T-helper 1 cell treated with Interleukin-12 subunit alpha and Interleukin-12 subunit beta and Interleukin-4 antibody, amounts not matched to agents 30 μg/mL and 1 μg/mL, for 36 hours (primary cell): ENCODE data around the gene SIRPA.

Experiments used
- H3K27ac Mint-ChIP-seq: one replicate; pipeline ENCODE4 v1.8.0; 2021; ENCODE audit warnings: mild to moderate bottlenecking, mixed read lengths
- H3K27me3 Mint-ChIP-seq: one replicate; pipeline ENCODE4 v1.8.0; 2021; ENCODE audit warnings: low read depth, mixed read lengths
- H3K36me3 Mint-ChIP-seq: one replicate; pipeline ENCODE4 v1.8.0; 2021; ENCODE audit warnings: low read depth, mixed read lengths
- H3K4me1 Mint-ChIP-seq: one replicate; pipeline ENCODE4 v1.8.0; 2021; ENCODE audit warnings: low read depth, mixed read lengths
- H3K4me3 Mint-ChIP-seq: one replicate; pipeline ENCODE4 v1.8.0; 2021; ENCODE audit warnings: mild to moderate bottlenecking, moderate library complexity, mixed read lengths
- H3K9me3 Mint-ChIP-seq: one replicate; pipeline ENCODE4 v1.8.0; 2021; ENCODE audit warnings: mixed read lengths

Gene SIRPA

GRCh38 chr20:1875762-1876161, 19.4 kb upstream of the SIRPA start:
- H3K4me1 Mint-ChIP-seq, result no peaks in the 10 kb centered on the region
- no peaks in the 10 kb centered on the region for H3K9me3 Mint-ChIP-seq
- H3K4me3 Mint-ChIP-seq, result no peak overlapping the region
- H3K27me3 Mint-ChIP-seq, result no peaks in the 10 kb centered on the region
- H3K27ac Mint-ChIP-seq, result no peak overlapping the region
- no peaks in the 10 kb centered on the region for H3K36me3 Mint-ChIP-seq

- H3K4me3 Mint-ChIP-seq, result no peak overlapping the region
- no peaks in the 10 kb centered on the region for H3K36me3 Mint-ChIP-seq
- H3K4me1 Mint-ChIP-seq, result no peaks in the 10 kb centered on the region
Measured at GRCh38 chr20:1876217-1876921, 18.8 kb upstream of the SIRPA start.

GRCh38 chr20:1876975-1877608, 18.1 kb upstream of the SIRPA start:
- Mint-ChIP-seq H3K9me3 (no peaks in the 10 kb centered on the region), H3K27ac (no peak overlapping the region), H3K27me3 (no peaks in the 10 kb centered on the region), H3K4me3 (no peak overlapping the region), H3K4me1 (no peaks in the 10 kb centered on the region), H3K36me3 (no peaks in the 10 kb centered on the region)

More at GRCh38 chr20:1876217-1876921, 18.8 kb upstream of the SIRPA start:
- H3K27ac Mint-ChIP-seq, result no peak overlapping the region
- H3K27me3 Mint-ChIP-seq, result no peaks in the 10 kb centered on the region
- no peaks in the 10 kb centered on the region for H3K9me3 Mint-ChIP-seq

DNA sequence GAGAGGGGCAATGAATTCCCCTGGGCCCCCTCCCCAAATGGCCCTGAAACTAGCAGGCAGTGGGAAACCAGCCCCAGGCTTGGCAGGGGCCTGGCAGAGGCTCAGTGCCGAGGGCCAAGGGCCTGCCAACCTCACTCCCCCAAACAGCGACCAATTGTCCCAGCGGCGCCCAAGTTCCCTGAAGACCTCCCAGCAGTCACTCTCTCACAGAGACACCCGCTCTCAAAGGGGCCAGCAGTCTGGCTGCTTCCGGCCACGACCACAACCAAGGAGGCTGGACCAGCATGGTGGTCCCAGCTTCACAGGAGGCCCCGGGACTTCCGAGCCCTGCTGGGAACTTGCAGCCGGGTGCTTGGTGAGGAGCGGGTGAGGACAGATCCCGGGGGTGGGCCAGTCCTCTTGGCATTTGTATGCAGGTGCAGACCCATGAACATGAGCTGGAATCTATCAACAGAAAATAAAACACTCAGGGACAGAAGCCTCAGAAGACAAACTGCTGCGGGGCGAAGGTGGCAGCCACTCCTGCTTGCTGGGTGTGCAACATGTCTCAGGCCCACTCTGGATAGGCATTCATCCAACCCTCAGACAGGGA, 17.5 kb upstream of the SIRPA start:
- no peak overlapping the region for H3K27ac Mint-ChIP-seq
- no peaks in the 10 kb centered on the region for H3K36me3 Mint-ChIP-seq
- no peaks in the 10 kb centered on the region for H3K4me1 Mint-ChIP-seq
- no peaks in the 10 kb centered on the region for H3K27me3 Mint-ChIP-seq
- H3K9me3 Mint-ChIP-seq, result no peaks in the 10 kb centered on the region
- H3K4me3 Mint-ChIP-seq, result no peak overlapping the region

GRCh38 chr20:1879369-1879768, 15.8 kb upstream of the SIRPA start:
- no peaks in the 10 kb centered on the region for H3K4me1 Mint-ChIP-seq
- H3K4me3 Mint-ChIP-seq, result no peak overlapping the region
- H3K27ac Mint-ChIP-seq, result no peak overlapping the region
- peaks cover 6% of the 10 kb centered on the region for H3K27me3 Mint-ChIP-seq
- no peaks in the 10 kb centered on the region for H3K36me3 Mint-ChIP-seq
- H3K9me3 Mint-ChIP-seq, result no peaks in the 10 kb centered on the region

DNA sequence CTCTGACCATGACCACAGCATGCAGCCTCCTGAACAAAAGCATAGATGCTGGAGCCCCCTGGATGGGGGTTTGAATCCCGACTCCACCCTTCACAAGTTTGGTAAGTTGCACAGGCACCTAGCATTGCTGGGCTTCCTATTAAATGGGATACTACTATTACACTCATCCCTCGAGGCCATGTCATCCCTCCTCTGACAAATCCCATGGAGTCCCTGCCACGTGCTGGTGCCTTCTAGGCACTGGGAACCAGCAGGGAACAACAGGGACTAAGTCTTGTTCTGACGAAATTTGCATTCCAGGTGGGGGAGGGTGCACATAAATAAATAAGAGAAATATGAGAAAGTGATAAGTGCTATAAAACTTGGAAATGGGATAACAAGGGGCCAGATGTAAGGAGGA, 15.3 kb upstream of the SIRPA start:
- peaks cover 7% of the 10 kb centered on the region for H3K27me3 Mint-ChIP-seq
- no peak overlapping the region for H3K27ac Mint-ChIP-seq
- H3K36me3 Mint-ChIP-seq, result no peaks in the 10 kb centered on the region
- H3K4me3 Mint-ChIP-seq, result no peak overlapping the region
- no peaks in the 10 kb centered on the region for H3K4me1 Mint-ChIP-seq
- H3K9me3 Mint-ChIP-seq, result no peaks in the 10 kb centered on the region

GRCh38 chr20:1880529-1881239, 14.5 kb upstream of the SIRPA start:
- Mint-ChIP-seq H3K27me3 (peaks cover 7% of the 10 kb centered on the region), H3K4me3 (no peak overlapping the region)

DNA sequence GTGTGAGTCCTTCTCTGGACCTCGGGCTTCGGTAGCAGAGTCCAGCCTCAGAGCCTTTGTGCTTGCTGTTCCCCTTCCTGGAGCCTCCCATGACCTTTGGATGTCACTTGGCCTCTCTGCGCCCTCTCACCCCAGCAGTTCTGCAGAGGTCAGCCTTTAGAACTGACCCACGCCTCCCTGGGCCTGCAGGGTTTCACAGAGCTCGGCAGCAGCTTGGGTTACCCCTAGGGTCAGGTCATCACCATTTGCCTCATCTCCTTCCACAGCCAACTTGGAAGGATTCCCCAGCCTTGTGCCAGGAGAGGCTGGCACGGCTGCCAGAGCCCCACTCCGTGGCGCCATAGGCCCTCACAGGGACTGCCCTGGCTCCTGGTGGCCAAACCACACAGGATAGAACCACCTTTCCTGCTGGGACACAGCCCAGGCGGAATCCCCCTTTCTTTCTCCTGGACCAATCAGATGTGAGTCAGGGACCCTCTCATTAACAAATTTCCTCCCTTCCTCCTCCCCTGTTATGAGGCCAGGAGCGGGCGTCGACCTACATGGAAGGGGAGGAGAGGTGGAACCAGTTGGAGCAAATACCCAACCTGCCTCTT, 13.9 kb upstream of the SIRPA start:
- H3K9me3 Mint-ChIP-seq, result no peaks in the 10 kb centered on the region
- H3K36me3 Mint-ChIP-seq, result no peaks in the 10 kb centered on the region
- H3K27ac Mint-ChIP-seq, result no peak overlapping the region
- no peak overlapping the region for H3K4me3 Mint-ChIP-seq
- no peaks in the 10 kb centered on the region for H3K4me1 Mint-ChIP-seq
- H3K27me3 Mint-ChIP-seq, result peaks cover 7% of the 10 kb centered on the region

More at GRCh38 chr20:1880529-1881239, 14.5 kb upstream of the SIRPA start:
- Mint-ChIP-seq H3K4me1 (no peaks in the 10 kb centered on the region), H3K36me3 (no peaks in the 10 kb centered on the region), H3K9me3 (no peaks in the 10 kb centered on the region), H3K27ac (no peak overlapping the region)

GRCh38 chr20:1882026-1882425, 13.2 kb upstream of the SIRPA start:
- Mint-ChIP-seq H3K36me3 (no peaks in the 10 kb centered on the region), H3K27ac (no peak overlapping the region), H3K4me1 (no peaks in the 10 kb centered on the region), H3K27me3 (peaks cover 7% of the 10 kb centered on the region), H3K9me3 (no peaks in the 10 kb centered on the region), H3K4me3 (no peak overlapping the region)

- Mint-ChIP-seq H3K27ac (no peak overlapping the region), H3K36me3 (no peaks in the 10 kb centered on the region), H3K4me3 (no peak overlapping the region), H3K9me3 (no peaks in the 10 kb centered on the region), H3K4me1 (no peaks in the 10 kb centered on the region), H3K27me3 (peaks cover 20% of the 10 kb centered on the region)
Measured at GRCh38 chr20:1883986-1884385, 11.2 kb upstream of the SIRPA start.

DNA sequence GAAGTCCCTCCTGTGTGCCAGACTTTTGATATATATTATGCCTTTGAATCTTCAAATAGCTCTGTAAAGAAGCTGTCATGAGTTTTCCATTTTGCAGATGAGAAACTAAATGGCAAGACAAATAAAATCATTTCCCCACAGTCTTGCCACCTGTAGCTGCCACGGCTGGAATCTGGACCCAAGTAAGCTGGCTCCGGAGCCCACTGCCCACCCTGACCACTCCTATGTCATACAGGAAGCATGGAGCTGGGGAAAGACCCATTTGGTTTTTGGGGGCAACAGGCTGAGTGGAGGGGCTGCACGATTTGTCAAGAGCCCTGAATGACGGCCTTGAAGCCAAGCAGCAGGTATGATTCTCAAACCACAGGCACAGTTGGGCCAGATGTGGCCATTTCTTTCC, 10.0 kb upstream of the SIRPA start:
- H3K27ac Mint-ChIP-seq, result no peak overlapping the region
- no peaks in the 10 kb centered on the region for H3K4me1 Mint-ChIP-seq
- no peaks in the 10 kb centered on the region for H3K36me3 Mint-ChIP-seq
- peaks cover 24% of the 10 kb centered on the region for H3K27me3 Mint-ChIP-seq
- no peaks in the 10 kb centered on the region for H3K9me3 Mint-ChIP-seq
- no peak overlapping the region for H3K4me3 Mint-ChIP-seq

- H3K36me3 Mint-ChIP-seq, result no peaks in the 10 kb centered on the region
- no peaks in the 10 kb centered on the region for H3K4me1 Mint-ChIP-seq
- no peaks in the 10 kb centered on the region for H3K9me3 Mint-ChIP-seq
- no peak overlapping the region for H3K27ac Mint-ChIP-seq
- H3K4me3 Mint-ChIP-seq, result no peak overlapping the region
- peaks cover 30% of the 10 kb centered on the region for H3K27me3 Mint-ChIP-seq
Measured at GRCh38 chr20:1885940-1886693, 9.1 kb upstream of the SIRPA start.

GRCh38 chr20:1887321-1887720, 7.9 kb upstream of the SIRPA start:
- H3K4me3 Mint-ChIP-seq, result no peak overlapping the region
- H3K27ac Mint-ChIP-seq, result no peak overlapping the region
- H3K4me1 Mint-ChIP-seq, result no peaks in the 10 kb centered on the region
- H3K9me3 Mint-ChIP-seq, result no peaks in the 10 kb centered on the region
- H3K36me3 Mint-ChIP-seq, result no peaks in the 10 kb centered on the region
- H3K27me3 Mint-ChIP-seq, result peaks cover 42% of the 10 kb centered on the region

GRCh38 chr20:1887756-1888155, 7.5 kb upstream of the SIRPA start:
- H3K27ac Mint-ChIP-seq, result no peak overlapping the region
- H3K4me1 Mint-ChIP-seq, result no peaks in the 10 kb centered on the region
- no peak overlapping the region for H3K4me3 Mint-ChIP-seq
- no peaks in the 10 kb centered on the region for H3K9me3 Mint-ChIP-seq
- H3K36me3 Mint-ChIP-seq, result no peaks in the 10 kb centered on the region
- peaks cover 47% of the 10 kb centered on the region for H3K27me3 Mint-ChIP-seq
